ENCODE results near the gene LRRC17.

LRRC17 gene

GRCh38 chr7:102988631-102989560 is 76.1 kb downstream of the LRRC17 start:
- DNase-seq, result no peak

GRCh38 chr7:102990642-102991041 is 77.8 kb downstream of the LRRC17 start:
- no peak for DNase-seq

GRCh38 chr7:102991077-102991539 is 78.3 kb downstream of the LRRC17 start:
- no peak for DNase-seq

GRCh38 chr7:102991540-102992214 is 78.9 kb downstream of the LRRC17 start:
- no peak for DNase-seq

DNA sequence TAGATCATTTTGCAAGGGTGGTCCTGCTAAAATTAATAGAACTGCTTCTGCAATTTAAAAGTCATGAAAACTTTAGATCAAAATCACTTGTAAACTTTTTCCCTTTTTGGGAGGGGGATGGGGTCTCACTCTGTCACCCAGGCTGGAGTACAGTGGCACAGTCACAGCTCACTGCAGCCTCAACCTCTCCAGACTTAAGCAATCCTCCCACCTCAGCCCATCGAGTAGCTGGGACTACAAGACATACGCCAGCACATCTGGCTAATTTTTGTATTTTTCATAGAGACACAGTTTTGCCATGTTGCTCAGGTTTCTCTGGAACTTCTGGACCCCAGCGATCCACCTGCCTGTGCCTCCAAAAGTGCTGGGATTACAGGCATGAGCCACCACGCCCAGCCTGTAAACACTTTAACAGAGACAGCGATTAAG is 79.7 kb downstream of the LRRC17 start:
- DNase-seq, result no peak

DNA sequence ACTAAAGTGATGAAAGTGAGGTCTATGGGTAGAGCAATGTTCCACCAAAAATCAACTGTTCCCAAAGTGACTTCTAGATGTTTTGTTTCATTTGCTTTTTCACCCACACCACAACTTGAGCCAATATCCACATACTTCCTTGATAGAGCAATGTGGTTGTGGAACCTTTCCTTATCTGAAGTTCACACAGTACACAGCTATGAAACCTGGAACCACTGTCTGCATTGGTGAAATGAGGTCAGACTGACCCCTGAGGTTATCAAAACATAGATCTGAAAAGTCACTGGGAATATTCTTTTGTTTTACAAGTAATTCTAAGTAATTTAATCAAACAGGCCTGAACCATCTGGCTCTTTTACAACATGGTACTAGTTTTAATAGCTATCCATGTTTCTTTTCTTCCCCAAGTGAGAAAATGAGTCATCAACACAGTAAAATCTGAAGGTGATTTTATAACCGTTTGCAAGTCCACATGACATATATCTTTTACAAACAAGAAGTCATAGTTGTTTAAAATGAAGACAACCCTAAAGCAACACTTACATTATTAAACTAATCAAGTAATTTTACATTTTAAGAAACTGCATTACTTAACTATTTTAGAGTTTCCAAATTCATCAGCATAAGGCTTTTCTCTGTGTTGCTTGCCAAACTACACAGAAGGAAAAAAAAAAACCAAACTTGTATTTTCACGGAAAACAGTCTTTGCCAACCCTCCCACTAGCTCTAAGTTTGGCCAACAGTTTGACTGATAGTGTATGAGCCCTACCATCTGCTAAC is 80.3 kb downstream of the LRRC17 start:
- no peak for DNase-seq

GRCh38 chr7:102993718-102994029 is 80.9 kb downstream of the LRRC17 start:
- DNase-seq, result no peak

GRCh38 chr7:102994567-102994966 is 81.8 kb downstream of the LRRC17 start:
- no peak for DNase-seq

All from C1 segment of cervical spinal cord (tissue), 14 donors.